Jurkat, Clone E6-1 (cell line): ENCODE results near the gene TFAP2B.

Experiments used
- DNase-seq: peaks from one replicate; pipeline ENCODE4 v3.0.0-alpha.2; 2011; ENCODE audit warnings: low read depth, low spot score
- H3K4me3 ChIP-seq: 2 replicates; pipeline ENCODE4 v1.5.1; 2011; ENCODE audit warnings: mild to moderate bottlenecking, low read length, control low read depth, moderate library complexity

The TFAP2B gene

GRCh38 chr6:50823094-50823920 is 4.6 kb downstream of the TFAP2B start:
- H3K4me3 ChIP-seq = no peak overlapping the region
- no peak for DNase-seq

DNA sequence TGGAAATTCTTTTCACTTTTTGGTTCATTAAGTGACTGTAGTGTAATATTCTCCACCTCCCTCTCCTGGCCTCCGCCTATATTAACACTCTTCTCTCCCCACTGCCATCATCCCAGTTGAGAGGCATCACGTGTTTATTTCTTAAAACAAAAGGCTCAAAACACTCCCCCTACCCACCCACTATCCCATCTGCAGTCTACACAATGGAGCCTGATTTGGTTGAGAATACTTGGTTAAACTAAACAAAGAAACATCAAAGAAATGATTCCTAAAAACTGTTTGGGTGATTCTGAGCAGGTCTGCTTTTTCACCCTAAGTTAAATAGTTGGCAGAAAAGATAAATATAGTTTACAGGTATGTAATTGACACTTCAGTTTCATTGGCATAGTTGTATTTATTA is 5.9 kb downstream of the TFAP2B start:
- no peak for DNase-seq
- H3K4me3 ChIP-seq = no peak overlapping the region

DNA sequence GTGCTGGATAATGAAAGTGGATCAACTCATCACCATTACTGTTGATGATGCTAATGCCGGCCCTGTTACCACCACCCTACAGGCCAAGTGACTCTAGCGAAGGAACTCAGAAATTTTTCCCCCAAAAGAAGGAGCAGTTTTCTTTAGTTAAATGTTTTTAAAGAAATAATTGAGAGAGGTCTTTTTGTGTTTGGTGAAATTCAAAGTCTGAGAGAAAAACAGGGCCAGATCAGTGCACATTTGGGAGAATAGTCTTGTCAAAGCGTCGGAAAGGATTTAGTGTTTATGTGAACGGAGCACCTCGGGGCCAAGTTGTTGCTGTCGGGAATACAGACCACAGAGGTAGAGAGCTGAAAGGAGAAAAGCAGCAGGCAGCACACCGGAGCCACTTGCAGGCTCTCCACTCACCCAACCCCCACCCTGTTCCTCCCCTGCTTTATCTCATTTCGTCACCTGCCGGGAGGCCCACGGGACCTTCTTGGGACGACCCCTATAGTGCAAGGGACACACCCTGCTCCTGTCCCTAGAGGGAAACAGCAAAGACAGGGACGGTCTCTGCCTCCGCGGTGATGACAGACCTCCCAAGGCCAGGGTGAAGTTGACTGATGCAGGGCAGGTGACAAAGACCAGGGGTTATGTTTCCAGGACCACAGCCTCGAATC is 6.8 kb downstream of the TFAP2B start:
- no peak overlapping the region for H3K4me3 ChIP-seq

GRCh38 chr6:50826037-50826761 is 7.5 kb downstream of the TFAP2B start:
- no peak for DNase-seq
- no peak overlapping the region for H3K4me3 ChIP-seq

More for the DNA sequence above, 6.8 kb downstream of the TFAP2B start:
- DNase-seq = no peak

GRCh38 chr6:50826803-50827202 is 8.1 kb downstream of the TFAP2B start:
- DNase-seq = no peak
- H3K4me3 ChIP-seq = no peak overlapping the region

DNA sequence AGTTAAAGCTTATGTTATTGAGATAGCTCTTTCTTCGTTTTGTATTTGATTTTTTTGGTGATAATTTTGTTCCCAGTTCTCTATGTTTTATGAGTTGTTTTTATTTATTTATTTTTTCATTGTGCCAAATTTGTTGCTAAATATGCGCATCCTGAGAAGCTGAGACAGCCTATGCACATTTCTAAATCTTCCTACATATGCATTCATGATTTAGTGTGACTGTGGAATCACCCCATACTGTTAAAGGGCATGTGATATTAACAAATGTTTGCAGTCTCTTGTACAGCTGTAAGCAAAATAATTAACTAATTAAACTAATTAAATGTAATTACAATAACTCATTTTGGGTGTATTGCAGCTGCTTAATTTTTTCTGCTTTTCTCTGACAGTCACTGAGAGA is 10.4 kb downstream of the TFAP2B start:
- DNase-seq = no peak
- no peak overlapping the region for H3K4me3 ChIP-seq

- DNase-seq = no peak
- H3K4me3 ChIP-seq = no peak overlapping the region
Measured at GRCh38 chr6:50829898-50830444, 11.3 kb downstream of the TFAP2B start.

DNA sequence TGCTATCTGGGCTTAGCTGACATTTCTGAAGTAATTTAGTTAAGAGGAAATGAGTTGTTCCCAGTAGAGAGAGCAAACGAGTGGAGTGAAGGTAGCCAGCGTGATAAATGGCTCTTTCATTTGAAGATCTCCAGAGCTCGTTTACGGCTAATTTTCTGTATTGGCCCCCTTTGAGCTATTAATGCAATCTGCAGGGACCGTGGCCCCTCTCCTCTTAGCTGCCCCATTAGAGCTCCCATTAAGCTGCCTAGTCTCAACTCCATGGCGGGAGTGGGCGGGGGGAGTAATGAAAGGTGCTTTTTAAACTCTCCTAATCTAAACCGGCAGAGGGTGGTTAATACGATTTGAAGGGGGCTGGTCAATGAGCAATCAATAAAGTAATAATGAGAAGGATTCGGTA is 12.5 kb downstream of the TFAP2B start:
- DNase-seq = no peak
- H3K4me3 ChIP-seq = no peak overlapping the region

GRCh38 chr6:50832912-50833311 is 14.2 kb downstream of the TFAP2B start:
- no peak for DNase-seq
- no peak overlapping the region for H3K4me3 ChIP-seq

- no peak overlapping the region for H3K4me3 ChIP-seq
- DNase-seq = no peak
Measured at GRCh38 chr6:50834929-50835410, 16.3 kb downstream of the TFAP2B start.

GRCh38 chr6:50836231-50836630 is 17.6 kb downstream of the TFAP2B start:
- no peak for DNase-seq
- H3K4me3 ChIP-seq = no peak overlapping the region

GRCh38 chr6:50837589-50838445 is 19.1 kb downstream of the TFAP2B start:
- DNase-seq = no peak
- H3K4me3 ChIP-seq = no peak overlapping the region

DNA sequence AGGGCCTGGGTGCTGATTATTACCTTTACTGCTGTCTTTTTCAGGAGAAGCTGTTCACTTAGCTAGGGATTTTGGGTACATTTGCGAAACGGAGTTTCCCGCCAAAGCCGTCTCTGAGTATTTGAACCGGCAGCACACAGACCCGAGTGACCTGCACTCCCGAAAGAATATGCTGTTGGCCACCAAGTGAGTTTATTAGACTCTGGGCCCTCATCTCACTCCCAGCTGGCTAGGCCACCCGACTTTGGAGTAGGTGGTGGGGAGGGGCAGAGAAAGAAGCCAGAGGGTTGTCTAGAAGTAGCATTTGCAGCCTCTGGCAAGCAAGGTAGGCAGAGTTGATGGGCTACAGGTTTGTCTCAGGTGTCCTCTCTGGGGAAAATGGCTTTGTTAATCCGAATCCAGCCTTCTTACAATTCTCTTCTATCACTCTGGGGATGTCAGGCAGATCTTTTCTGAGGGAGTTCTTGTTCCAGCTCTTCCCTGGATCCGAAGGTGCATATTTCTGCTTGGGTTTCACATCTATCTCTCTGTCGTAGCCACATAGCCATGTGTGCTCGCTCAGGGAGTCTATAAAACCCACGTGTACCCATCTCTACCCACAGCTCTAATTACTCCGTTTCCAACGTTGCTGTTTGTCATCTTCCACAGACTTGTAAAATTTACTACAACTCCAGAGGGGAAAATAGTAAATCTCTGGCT is 21.6 kb downstream of the TFAP2B start:
- no peak for DNase-seq
- no peak overlapping the region for H3K4me3 ChIP-seq

GRCh38 chr6:50840811-50841192 is 22.1 kb downstream of the TFAP2B start:
- no peak overlapping the region for H3K4me3 ChIP-seq
- DNase-seq = no peak

GRCh38 chr6:50842446-50842845 is 23.8 kb downstream of the TFAP2B start:
- no peak for DNase-seq
- no peak overlapping the region for H3K4me3 ChIP-seq

GRCh38 chr6:50842861-50843384 is 24.3 kb downstream of the TFAP2B start:
- H3K4me3 ChIP-seq = no peak overlapping the region
- no peak for DNase-seq

DNA sequence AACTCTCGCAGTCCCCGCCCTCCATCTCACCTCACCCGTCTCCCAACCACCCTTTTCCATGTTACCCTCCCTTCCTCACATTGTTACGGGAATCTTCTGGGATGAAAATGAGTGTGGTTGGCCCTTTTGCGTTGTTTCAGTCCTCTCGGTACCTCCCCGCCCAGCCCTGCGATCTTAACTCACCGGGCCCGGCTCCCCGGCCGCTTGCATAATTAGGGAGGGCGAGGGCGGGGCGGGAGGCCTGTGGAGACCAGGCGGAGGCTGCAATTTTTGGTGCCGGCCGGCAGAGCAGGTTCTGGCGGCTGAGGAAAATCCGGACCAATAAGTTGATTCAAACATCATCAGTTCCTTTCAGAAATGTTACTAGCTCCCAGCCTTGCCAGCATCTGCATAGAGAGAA is 25.2 kb downstream of the TFAP2B start:
- no peak for DNase-seq
- H3K4me3 ChIP-seq = no peak overlapping the region

- H3K4me3 ChIP-seq = no peak overlapping the region
- DNase-seq = no peak
Measured at GRCh38 chr6:50845499-50846143, 26.9 kb downstream of the TFAP2B start.
